SK-N-SH treated with all-trans-retinoic acid at 6 μM for 48 hours (cell line): ENCODE data around the gene CDH4.

ENCODE experiments used
- ATAC-seq: fragments of 200-7000 bp; cut with Tn5 transposase; 3 replicates; pipeline ENCODE4 v1.9.1; 2020; ENCODE audit warnings: mild to moderate bottlenecking, moderate library complexity
- ARNTL ChIP-seq: fragments of 450-650 bp; formaldehyde crosslinking; IDR thresholded peaks from 2 replicates; pipeline ENCODE4 v1.5.0; 2020; ENCODE audit warnings: low read depth, mild to moderate bottlenecking, moderate library complexity, borderline replicate concordance
- BACH2 ChIP-seq: fragments of 250-450 bp; sonication (Bioruptor Pico); IDR thresholded peaks from 2 replicates; pipeline ENCODE4 v1.9.0; 2021; ENCODE audit warnings: mild to moderate bottlenecking, borderline replicate concordance
- ESRRG ChIP-seq: fragments of 250-450 bp; sonication (Bioruptor Pico); IDR thresholded peaks from 2 replicates; pipeline ENCODE4 v1.6.1; 2021; ENCODE audit warnings: mild to moderate bottlenecking
- GLIS3 ChIP-seq: fragments of 250-450 bp; sonication (Bioruptor Pico); IDR thresholded peaks from 2 replicates; pipeline ENCODE4 v1.5.0; 2020; ENCODE audit warnings: mild to moderate bottlenecking, moderate library complexity
- ISL1 ChIP-seq: fragments of 250-450 bp; sonication (Bioruptor Pico); IDR thresholded peaks from 2 replicates; pipeline ENCODE4 v2.1.2; 2022; ENCODE audit warnings: mild to moderate bottlenecking, moderate library complexity
- OSR1 ChIP-seq: fragments of 250-450 bp; sonication (Bioruptor Pico); IDR thresholded peaks from 2 replicates; pipeline ENCODE4 v1.8.0; 2022; ENCODE audit warnings: moderate library complexity, mild to moderate bottlenecking, inconsistent platforms
- PPARA ChIP-seq: fragments of 250-450 bp; sonication (Bioruptor Pico); IDR thresholded peaks from 2 replicates; pipeline ENCODE4 v1.5.0; 2020; ENCODE audit warnings: mild to moderate bottlenecking, borderline replicate concordance
- RARB ChIP-seq: fragments of 250-450 bp; sonication (Bioruptor Pico); IDR thresholded peaks from 2 replicates; pipeline ENCODE4 v1.8.0; 2021; ENCODE audit warnings: mild to moderate bottlenecking, moderate library complexity
- SNAI2 ChIP-seq: fragments of 250-450 bp; sonication (Bioruptor Pico); IDR thresholded peaks from 2 replicates; pipeline ENCODE4 v1.5.0; 2020; ENCODE audit warnings: mild to moderate bottlenecking, moderate library complexity
- TCF4 ChIP-seq: fragments of 250-450 bp; sonication (Bioruptor Pico); IDR thresholded peaks from 2 replicates; pipeline ENCODE4 v1.8.0; 2021; ENCODE audit warnings: mild to moderate bottlenecking, moderate library complexity, borderline replicate concordance
- TOX ChIP-seq: fragments of 250-450 bp; sonication (Bioruptor Pico); IDR thresholded peaks from 2 replicates; pipeline ENCODE4 v1.8.0; 2021; ENCODE audit warnings: mild to moderate bottlenecking, moderate library complexity, borderline replicate concordance
- ZC3H10 ChIP-seq: fragments of 250-450 bp; sonication (Bioruptor Pico); IDR thresholded peaks from 2 replicates; pipeline ENCODE4 v1.5.1; 2021; ENCODE audit warnings: mild to moderate bottlenecking, moderate library complexity
- ZFP3 ChIP-seq: fragments of 250-450 bp; sonication (Bioruptor Pico); IDR thresholded peaks from 2 replicates; pipeline ENCODE4 v1.5.0; 2020; ENCODE audit warnings: mild to moderate bottlenecking, moderate library complexity
- ZFP30 ChIP-seq: fragments of 450-650 bp; formaldehyde crosslinking; IDR thresholded peaks from 2 replicates; pipeline ENCODE4 v1.5.0; 2022; ENCODE audit warnings: mild to moderate bottlenecking, moderate library complexity
- ZNF565 ChIP-seq: fragments of 450-650 bp; formaldehyde crosslinking; conservative IDR thresholded peaks from 2 replicates; pipeline ENCODE4 v1.5.0; 2020; ENCODE audit warnings: low read depth, mild to moderate bottlenecking, moderate library complexity
- ZNF70 ChIP-seq: fragments of 450-650 bp; formaldehyde crosslinking; IDR thresholded peaks from 2 replicates; pipeline ENCODE4 v1.5.0; 2020; ENCODE audit warnings: mild to moderate bottlenecking, moderate library complexity
- TF ChIP-seq, protein P1 (sequence below): fragments of 250-450 bp; sonication (Bioruptor Pico); IDR thresholded peaks from 2 replicates; pipeline ENCODE4 v1.5.0; 2020; ENCODE audit warnings: mild to moderate bottlenecking, moderate library complexity
- TF ChIP-seq, protein P2 (sequence below): fragments of 250-450 bp; sonication (Bioruptor Pico); IDR thresholded peaks from 2 replicates; pipeline ENCODE4 v1.8.0; 2020; ENCODE audit warnings: mild to moderate bottlenecking, moderate library complexity, borderline replicate concordance
- TF ChIP-seq, protein P3 (sequence below): fragments of 250-450 bp; sonication (Bioruptor Pico); IDR thresholded peaks from 2 replicates; pipeline ENCODE4 v1.5.1; 2020; ENCODE audit warnings: low read depth, mild to moderate bottlenecking, moderate library complexity
- TF ChIP-seq, protein P4 (sequence below): fragments of 250-450 bp; sonication (Bioruptor Pico); IDR thresholded peaks from 2 replicates; pipeline ENCODE4 v1.8.0; 2021; ENCODE audit warnings: low read depth, mild to moderate bottlenecking, moderate library complexity, borderline replicate concordance
- TF ChIP-seq, protein P5 (sequence below): fragments of 250-450 bp; sonication (Bioruptor Pico); IDR thresholded peaks from 2 replicates; pipeline ENCODE4 v1.5.1; 2021; ENCODE audit warnings: mild to moderate bottlenecking, moderate library complexity

The CDH4 gene

DNA sequence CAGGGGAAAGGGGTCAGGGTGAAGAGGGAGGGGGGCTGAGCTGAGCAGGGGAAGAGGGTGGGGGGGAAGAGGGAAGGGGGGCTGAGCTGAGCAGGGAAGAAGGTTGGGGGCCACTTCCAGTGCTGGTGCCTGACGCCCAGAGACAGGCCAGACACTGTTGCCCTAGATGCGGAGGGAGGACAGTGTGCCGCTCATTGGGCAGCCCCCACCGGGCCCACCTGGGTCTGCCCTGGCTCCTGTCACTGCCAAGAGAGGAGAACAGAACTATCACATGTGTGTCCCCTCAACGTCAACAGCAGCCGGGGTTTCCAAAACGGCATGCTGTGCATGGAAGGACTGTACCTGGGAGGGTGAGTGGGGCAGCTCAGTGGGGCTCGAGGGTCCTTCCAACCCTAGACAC is 342.1 kb downstream of the CDH4 start:
- no peak for TF ChIP-seq PPARA
- no peak for TF ChIP-seq ZC3H10
- no peak for TF ChIP-seq SNAI2 (CRISPR knock-in tag)
- TF ChIP-seq, protein P1, sequence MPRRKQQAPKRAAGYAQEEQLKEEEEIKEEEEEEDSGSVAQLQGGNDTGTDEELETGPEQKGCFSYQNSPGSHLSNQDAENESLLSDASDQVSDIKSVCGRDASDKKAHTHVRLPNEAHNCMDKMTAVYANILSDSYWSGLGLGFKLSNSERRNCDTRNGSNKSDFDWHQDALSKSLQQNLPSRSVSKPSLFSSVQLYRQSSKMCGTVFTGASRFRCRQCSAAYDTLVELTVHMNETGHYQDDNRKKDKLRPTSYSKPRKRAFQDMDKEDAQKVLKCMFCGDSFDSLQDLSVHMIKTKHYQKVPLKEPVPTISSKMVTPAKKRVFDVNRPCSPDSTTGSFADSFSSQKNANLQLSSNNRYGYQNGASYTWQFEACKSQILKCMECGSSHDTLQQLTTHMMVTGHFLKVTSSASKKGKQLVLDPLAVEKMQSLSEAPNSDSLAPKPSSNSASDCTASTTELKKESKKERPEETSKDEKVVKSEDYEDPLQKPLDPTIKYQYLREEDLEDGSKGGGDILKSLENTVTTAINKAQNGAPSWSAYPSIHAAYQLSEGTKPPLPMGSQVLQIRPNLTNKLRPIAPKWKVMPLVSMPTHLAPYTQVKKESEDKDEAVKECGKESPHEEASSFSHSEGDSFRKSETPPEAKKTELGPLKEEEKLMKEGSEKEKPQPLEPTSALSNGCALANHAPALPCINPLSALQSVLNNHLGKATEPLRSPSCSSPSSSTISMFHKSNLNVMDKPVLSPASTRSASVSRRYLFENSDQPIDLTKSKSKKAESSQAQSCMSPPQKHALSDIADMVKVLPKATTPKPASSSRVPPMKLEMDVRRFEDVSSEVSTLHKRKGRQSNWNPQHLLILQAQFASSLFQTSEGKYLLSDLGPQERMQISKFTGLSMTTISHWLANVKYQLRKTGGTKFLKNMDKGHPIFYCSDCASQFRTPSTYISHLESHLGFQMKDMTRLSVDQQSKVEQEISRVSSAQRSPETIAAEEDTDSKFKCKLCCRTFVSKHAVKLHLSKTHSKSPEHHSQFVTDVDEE (CRISPR knock-in tag): no peak
- TF ChIP-seq TOX (CRISPR knock-in tag): no peak
- no peak for TF ChIP-seq ZFP30 (CRISPR knock-in tag)
- no peak for ATAC-seq

DNA sequence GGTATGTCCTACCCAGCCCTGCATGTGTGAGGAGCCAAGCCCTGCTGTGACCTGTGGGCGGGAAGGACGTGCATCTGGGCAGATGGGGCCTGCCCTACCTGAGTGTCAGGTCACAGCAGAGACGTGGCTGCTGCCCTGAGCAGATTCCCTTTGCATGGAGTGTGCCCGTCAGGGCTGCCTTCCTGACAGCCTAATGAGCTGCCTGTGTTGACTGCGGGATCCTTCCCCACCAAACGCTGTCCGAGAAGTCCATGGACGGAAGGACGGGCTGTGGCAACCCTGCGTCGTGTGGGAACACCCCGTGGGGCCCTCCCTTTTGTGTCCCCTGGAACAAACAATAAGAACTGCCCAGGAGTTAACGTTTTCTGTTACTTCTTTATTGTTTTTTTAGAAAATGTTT is 343.2 kb downstream of the CDH4 start:
- TF ChIP-seq ESRRG (no peak), RARB (no peak), TCF4 (CRISPR knock-in tag) (no peak), SNAI2 (CRISPR knock-in tag) (no peak), GLIS3 (CRISPR knock-in tag) (no peak), ZNF70 (no peak), BACH2 (CRISPR knock-in tag) (no peak), ARNTL (no peak), ZFP3 (no peak)
- TF ChIP-seq, protein P2, sequence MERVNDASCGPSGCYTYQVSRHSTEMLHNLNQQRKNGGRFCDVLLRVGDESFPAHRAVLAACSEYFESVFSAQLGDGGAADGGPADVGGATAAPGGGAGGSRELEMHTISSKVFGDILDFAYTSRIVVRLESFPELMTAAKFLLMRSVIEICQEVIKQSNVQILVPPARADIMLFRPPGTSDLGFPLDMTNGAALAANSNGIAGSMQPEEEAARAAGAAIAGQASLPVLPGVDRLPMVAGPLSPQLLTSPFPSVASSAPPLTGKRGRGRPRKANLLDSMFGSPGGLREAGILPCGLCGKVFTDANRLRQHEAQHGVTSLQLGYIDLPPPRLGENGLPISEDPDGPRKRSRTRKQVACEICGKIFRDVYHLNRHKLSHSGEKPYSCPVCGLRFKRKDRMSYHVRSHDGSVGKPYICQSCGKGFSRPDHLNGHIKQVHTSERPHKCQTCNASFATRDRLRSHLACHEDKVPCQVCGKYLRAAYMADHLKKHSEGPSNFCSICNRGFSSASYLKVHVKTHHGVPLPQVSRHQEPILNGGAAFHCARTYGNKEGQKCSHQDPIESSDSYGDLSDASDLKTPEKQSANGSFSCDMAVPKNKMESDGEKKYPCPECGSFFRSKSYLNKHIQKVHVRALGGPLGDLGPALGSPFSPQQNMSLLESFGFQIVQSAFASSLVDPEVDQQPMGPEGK (CRISPR knock-in tag): no peak
- TF ChIP-seq, protein P3, sequence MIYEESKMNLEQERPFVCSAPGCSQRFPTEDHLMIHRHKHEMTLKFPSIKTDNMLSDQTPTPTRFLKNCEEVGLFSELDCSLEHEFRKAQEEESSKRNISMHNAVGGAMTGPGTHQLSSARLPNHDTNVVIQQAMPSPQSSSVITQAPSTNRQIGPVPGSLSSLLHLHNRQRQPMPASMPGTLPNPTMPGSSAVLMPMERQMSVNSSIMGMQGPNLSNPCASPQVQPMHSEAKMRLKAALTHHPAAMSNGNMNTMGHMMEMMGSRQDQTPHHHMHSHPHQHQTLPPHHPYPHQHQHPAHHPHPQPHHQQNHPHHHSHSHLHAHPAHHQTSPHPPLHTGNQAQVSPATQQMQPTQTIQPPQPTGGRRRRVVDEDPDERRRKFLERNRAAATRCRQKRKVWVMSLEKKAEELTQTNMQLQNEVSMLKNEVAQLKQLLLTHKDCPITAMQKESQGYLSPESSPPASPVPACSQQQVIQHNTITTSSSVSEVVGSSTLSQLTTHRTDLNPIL (CRISPR knock-in tag): no peak
- TF ChIP-seq, all 23 proteins: peak for 0
- ATAC-seq: no peak

DNA sequence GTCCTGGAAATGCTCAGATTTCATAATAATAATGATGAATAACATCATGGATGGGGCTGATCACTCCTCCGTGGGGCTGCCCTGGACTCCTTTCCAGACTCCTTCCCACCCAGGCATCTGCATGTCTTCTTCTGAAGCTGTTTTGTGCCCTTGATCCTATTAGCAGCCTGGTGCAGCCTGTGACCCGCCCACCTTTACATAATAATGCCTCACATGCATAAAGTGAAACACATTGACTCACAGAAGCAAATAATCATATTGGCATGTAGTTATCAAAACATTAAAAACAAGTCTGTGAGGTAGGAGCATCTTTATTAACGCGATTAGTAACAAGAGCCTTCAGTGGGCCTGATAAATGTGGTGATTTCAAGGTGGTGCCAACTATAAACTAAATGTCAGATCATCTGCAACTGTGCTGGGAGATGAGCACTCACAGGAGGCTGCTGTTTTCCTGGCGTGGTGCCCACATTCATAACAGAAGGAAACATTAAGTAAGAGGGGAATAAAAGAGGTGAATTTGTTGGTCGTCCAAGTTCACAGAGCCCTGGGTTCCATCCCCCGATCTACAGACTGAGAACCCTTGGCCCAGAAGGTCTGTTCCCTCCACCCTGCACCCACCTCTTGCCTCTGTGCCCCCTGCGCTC is 344.7 kb downstream of the CDH4 start:
- no peak for ATAC-seq
- TF ChIP-seq ISL1: no peak
- TF ChIP-seq OSR1 (CRISPR knock-in tag): no peak
- TF ChIP-seq, protein P4, sequence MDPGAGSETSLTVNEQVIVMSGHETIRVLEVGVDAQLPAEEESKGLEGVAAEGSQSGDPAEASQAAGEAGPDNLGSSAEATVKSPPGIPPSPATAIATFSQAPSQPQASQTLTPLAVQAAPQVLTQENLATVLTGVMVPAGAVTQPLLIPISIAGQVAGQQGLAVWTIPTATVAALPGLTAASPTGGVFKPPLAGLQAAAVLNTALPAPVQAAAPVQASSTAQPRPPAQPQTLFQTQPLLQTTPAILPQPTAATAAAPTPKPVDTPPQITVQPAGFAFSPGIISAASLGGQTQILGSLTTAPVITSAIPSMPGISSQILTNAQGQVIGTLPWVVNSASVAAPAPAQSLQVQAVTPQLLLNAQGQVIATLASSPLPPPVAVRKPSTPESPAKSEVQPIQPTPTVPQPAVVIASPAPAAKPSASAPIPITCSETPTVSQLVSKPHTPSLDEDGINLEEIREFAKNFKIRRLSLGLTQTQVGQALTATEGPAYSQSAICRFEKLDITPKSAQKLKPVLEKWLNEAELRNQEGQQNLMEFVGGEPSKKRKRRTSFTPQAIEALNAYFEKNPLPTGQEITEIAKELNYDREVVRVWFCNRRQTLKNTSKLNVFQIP (CRISPR knock-in tag): no peak
- TF ChIP-seq BACH2 (CRISPR knock-in tag): no peak
- TF ChIP-seq RARB: no peak
- no peak for TF ChIP-seq ARNTL
- TF ChIP-seq ZNF565: no peak
- no peak for TF ChIP-seq SNAI2 (CRISPR knock-in tag)
- TF ChIP-seq, protein P3 (CRISPR knock-in tag): no peak
- TF ChIP-seq, all 23 proteins: peak for 0

DNA sequence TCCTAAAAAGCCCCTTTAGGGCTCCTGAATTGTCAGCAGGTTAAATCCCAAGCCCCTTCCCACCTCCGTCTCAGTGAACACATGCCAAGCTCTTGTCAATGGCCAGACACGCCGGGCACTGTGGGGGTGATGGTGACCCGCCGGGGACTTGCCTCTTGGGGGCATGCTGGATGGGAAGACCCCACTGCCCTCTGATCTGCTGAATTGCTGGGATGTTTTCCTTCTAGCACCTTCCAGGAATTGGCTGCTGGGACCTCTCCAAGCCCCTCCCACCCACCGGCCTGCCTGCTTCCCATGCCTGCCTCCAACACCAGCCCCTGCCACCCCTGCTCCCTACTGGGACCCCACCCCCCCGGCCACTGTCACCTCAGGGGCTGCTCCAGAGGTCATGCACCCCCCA is 345.9 kb downstream of the CDH4 start:
- no peak for TF ChIP-seq BACH2 (CRISPR knock-in tag)
- TF ChIP-seq SNAI2 (CRISPR knock-in tag): no peak
- TF ChIP-seq ZFP30 (CRISPR knock-in tag): no peak
- TF ChIP-seq, protein P4 (CRISPR knock-in tag): no peak
- TF ChIP-seq RARB: no peak
- TF ChIP-seq, protein P5, sequence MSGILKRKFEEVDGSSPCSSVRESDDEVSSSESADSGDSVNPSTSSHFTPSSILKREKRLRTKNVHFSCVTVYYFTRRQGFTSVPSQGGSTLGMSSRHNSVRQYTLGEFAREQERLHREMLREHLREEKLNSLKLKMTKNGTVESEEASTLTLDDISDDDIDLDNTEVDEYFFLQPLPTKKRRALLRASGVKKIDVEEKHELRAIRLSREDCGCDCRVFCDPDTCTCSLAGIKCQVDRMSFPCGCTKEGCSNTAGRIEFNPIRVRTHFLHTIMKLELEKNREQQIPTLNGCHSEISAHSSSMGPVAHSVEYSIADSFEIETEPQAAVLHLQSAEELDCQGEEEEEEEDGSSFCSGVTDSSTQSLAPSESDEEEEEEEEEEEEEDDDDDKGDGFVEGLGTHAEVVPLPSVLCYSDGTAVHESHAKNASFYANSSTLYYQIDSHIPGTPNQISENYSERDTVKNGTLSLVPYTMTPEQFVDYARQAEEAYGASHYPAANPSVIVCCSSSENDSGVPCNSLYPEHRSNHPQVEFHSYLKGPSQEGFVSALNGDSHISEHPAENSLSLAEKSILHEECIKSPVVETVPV (CRISPR knock-in tag): no peak
- TF ChIP-seq ESRRG: no peak
- ATAC-seq: no peak
